Stimulated activated CD4-positive, alpha-beta T cell treated with anti-CD3 and anti-CD28 coated beads, Interleukin-12 subunit alpha, Interleukin-12 subunit beta, amount 100 ng/mL, for 24 hours (primary cell): ENCODE results near the gene CTBP1.

Source experiments
- DNase-seq, 2 experiments: peaks; one replicate each; pipeline ENCODE4 v3.0.0-alpha.2; 2020; ENCODE audit warnings: low read depth in 2 of 2

Gene CTBP1

GRCh38 chr4:1175635-1176229 lies 73.2 kb downstream of the CTBP1 start:
- DNase-seq: no peak

GRCh38 chr4:1174941-1175634 lies 73.8 kb downstream of the CTBP1 start:
- no peak for DNase-seq

- no peak for DNase-seq
Observed at GRCh38 chr4:1172971-1173757, 75.8 kb downstream of the CTBP1 start.

DNA sequence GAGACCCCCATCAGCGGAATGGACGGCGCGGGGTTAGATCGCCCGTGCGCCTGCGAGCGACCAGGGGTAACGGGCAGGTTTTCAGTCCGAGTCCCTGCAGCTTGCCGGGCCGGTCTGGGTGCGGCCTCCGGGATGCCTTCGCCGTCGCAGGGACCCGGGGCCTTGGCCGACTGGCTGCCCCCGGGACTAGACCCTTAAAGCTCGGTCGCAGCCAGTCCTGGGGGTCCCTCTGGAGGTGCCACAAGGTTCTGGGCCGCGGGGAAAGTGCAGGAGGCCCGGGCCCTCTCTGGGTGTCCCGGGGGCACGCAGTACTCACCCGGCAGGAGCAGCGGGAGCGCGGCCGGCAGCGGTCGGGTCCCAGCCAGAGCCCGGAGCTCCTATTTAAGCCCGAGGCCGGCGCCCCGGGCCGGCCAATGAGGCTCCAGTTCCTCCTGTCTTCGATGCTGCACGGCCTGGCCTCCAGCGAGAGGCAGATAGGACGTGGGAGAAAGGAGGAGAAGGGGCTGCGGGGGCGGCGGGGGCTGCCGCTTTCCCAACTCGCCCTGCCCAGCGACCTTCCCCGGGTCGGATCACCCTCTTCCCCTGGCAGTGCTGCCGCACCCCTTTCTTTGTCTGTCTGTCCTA lies 76.6 kb downstream of the CTBP1 start, which contains the start of gene SPON2:
TSS of gene SPON2 (minus strand) at position 356 of the 624 bp plus-strand sequence.
- DNase-seq: no peak

GRCh38 chr4:1171311-1172227 lies 77.4 kb downstream of the CTBP1 start:
- peak in 1 of 2 experiments; percentile 44 for DNase-seq

DNA sequence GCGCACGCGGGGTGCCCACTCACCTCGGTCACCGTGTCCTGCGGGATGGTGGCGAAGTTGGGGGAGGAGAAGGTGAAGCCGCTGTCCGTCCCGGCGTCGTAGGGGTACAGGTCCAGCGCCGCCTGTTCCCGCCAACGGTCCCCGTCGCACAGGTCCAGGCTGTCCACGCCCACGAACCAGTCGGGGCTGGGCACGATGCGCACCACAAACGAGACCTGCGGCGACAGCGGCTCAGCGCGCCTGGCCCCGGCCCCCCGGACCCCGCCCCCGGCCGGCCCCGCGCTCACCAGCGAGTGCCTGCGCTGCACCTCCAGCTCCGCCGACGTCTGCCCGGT lies 78.0 kb downstream of the CTBP1 start:
- no peak for DNase-seq

- no peak for DNase-seq
Observed at GRCh38 chr4:1170156-1170975, 78.6 kb downstream of the CTBP1 start.

- no peak for DNase-seq
Observed at GRCh38 chr4:1169691-1170096, 79.2 kb downstream of the CTBP1 start.

DNA sequence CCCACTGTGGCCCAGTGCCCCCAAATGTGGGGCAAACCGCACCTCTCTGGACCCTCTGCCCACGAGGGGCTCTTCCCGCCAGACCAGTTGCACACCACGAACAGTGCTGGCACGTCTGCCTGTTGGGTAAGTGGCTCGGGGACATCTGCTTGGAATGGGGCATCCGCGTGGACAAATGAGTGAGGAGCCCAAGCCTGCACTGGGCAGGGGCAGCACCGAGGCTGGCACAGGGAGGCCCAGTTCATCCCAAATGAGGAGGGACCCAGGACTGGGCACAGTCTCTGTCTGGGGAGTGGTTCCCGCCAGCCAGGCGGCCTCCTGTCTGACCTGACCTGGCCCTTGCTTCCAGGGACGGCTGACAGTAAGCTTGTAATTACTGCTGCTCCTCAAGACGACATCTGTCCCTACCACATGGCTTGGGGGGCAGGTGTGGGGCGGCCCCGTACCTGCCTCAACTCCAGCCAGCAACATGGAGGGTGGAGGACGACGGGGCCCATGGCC lies 79.7 kb downstream of the CTBP1 start:
- no peak for DNase-seq

DNA sequence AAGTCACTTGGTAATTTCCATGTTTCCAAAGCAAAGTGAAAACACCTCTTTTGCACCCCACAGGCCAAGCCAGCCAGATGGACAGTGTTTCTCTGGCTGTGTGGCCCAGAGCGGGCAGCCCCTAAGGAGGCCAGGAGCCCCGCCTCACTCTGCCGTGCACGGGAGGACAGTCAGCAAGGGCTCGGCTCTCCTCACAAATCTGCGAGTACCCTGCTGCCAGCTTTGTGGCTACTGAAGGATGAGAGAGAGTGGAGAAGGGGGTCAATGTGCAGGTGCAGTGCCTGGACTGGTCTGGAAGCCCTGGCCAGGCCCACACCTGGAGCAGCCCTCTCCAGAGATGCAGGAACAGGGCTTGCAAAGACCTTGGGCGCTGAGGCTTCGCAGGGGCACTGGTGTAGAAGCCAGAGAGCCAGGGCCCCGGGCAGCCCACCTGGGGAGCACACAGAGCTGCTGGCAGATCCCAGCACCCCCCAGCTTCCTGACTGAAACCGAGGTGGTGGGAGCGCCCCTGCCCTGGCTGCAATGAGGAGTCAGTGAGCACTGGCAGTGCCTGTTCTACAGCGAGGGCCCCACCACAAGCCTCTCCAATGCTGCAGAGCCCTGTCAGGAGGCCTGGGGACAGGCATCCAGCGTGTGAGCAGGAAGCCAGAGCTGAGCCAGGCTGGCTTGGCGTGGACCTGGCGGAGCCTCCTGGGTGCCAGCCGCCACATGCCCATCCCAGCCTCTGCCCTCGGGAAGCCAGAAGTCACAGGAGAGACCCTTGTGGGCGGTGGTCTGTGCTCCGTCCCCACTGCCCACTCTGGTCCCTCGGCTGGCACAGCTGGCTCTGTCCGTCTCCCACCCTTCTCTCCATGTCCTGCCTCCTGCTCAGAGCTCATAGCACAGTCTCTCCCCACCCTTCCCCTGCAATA lies 80.5 kb downstream of the CTBP1 start:
- DNase-seq: no peak

DNA sequence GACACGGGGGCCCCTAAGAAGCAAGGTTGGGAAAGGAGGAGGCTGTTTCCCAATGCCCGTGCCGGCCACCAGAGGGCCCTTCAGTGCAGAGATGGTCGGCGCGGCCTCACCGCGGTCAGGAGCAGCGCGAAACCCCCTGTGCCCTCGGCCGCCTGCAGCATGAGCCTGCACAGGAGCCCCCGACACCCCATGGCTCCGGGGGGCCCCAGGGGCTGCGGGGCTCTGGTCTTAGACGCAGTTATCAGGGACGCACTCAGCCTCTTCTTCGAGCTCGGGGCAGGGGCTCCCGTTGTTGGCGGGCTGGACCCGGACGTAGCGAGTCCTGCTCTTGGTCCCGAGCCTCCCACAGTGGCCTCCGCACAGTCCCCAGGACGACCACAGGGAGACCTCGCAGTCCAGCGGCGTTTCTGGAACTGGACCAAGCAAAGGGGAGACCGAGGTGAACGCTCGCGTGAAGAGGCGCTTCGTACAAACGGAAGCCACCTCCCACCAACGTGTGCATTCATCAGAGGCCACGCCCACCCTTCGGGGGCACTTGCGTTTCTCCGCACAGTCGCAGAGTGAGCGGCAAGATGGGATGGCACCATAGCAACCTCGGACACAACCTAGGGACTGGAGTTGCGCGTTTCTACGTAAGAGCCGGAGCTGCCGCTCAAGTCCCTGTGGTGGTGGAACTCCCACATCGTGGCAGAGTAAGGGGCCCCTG lies 81.5 kb downstream of the CTBP1 start:
- peak; percentile 75 to 90 for DNase-seq

DNA sequence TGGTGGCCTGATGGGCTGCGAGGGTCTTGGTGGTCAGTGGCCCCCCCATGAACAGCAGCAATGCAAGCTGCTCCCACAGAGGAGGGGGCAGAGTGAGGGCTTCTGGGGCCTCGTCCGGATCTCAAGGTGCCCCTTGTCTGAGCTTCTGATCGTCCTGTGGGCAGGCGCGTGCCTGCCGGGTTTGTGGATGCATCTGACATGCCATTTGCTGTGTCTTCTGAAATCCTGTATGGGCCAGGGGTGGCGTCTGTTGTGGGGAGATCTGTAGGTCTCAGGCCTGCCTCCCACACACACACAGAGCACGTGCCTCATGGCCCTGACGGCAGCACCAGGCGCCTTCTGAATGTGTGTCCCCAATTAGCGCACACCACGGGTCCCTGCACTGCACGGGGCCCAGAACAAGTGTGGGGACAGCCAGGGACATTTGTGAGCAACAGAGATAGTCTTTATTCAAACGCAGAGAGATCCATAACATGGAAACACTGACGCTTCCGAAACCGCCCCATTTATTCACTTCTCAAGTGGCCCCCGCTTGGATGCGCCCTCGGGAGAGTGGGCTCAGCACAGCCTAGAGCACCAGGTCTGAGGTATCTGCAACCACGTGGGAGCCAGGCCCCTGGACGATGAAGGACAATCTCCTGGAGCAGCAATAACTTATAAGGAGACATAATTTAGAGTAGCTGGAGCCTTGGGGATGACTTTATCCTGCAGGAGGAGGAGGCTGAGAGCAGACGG lies 82.3 kb downstream of the CTBP1 start:
- no peak for DNase-seq

- no peak for DNase-seq
Observed at GRCh38 chr4:1164956-1165545, 83.9 kb downstream of the CTBP1 start.

GRCh38 chr4:1164444-1164843 lies 84.5 kb downstream of the CTBP1 start:
- no peak for DNase-seq

- no peak for DNase-seq
Observed at GRCh38 chr4:1164040-1164439, 84.9 kb downstream of the CTBP1 start.
